A673 (cell line): Measurements from ENCODE around the gene CLIC5. TPM values are rescaled to one million over a fixed set of nuclear protein-coding genes. Genes with fewer than 3 reads are reported as not detected.

Source experiments
- BruUV-seq: library from RNA; stranded (reverse); fragments of 400-500 nt; replicated peaks from 2 replicates; lab custom pipeline; 2021; lab: Mats Ljungman, UMichigan
- CTCF ChIA-PET: fragments of 300-600 bp; sonication (Branson Sonifier 250); formaldehyde crosslinking; loops from one replicate; lab custom pipeline; 2022; ENCODE audit warnings: antibody characterized with exemption; lab: Charles Lee
- POLR2A ChIA-PET: fragments of 300-600 bp; sonication (Branson Sonifier 250); formaldehyde crosslinking; loops from one replicate; lab custom pipeline; 2022; ENCODE audit warnings: antibody characterized with exemption; ENCODE audit not compliant: low non-redundant PET; lab: Charles Lee
- DNase-seq: peaks from one replicate; pipeline ENCODE4 v3.0.0-alpha.2; 2015; ENCODE audit warnings: low spot score
- H3K27ac ChIP-seq: fragments of 200-600 bp; sonication (generic); 2 replicates; pipeline ENCODE4 v1.5.1; 2016; ENCODE audit warnings: mixed run types, low read depth, mild to moderate bottlenecking, mixed read lengths, antibody characterized with exemption, low read length; ENCODE audit not compliant: poor library complexity, severe bottlenecking
- H3K27me3 ChIP-seq: fragments of 200-600 bp; sonication (generic); replicated peaks from 2 replicates; pipeline ENCODE4 v1.6.1; 2017; ENCODE audit warnings: mixed run types, low read depth, mild to moderate bottlenecking, mixed read lengths, antibody characterized with exemption, low read length; ENCODE audit not compliant: insufficient read depth, poor library complexity
- H3K36me3 ChIP-seq: fragments of 200-600 bp; sonication (generic); 2 replicates; pipeline ENCODE4 v1.6.1; 2016; ENCODE audit warnings: mixed run types, mild to moderate bottlenecking, mixed read lengths, antibody characterized with exemption, low read length; ENCODE audit not compliant: insufficient read depth, poor library complexity, severe bottlenecking
- H3K4me1 ChIP-seq: fragments of 200-600 bp; sonication (generic); 2 replicates; pipeline ENCODE4 v1.6.1; 2017; ENCODE audit warnings: mixed run types, mild to moderate bottlenecking, mixed read lengths, antibody characterized with exemption, low read length; ENCODE audit not compliant: insufficient read depth, poor library complexity, severe bottlenecking
- H3K4me3 ChIP-seq: fragments of 200-600 bp; sonication (generic); 2 replicates; pipeline ENCODE4 v1.5.1; 2016; ENCODE audit warnings: low read depth, mixed run types, mild to moderate bottlenecking, mixed read lengths, low read length; ENCODE audit not compliant: poor library complexity, severe bottlenecking
- H3K9me3 ChIP-seq: fragments of 200-600 bp; sonication (generic); 2 replicates; pipeline ENCODE4 v1.6.1; 2016; ENCODE audit warnings: mixed run types, low read depth, mild to moderate bottlenecking, mixed read lengths, antibody characterized with exemption, low read length; ENCODE audit not compliant: poor library complexity, severe bottlenecking
- EZH2 ChIP-seq: fragments of 200-600 bp; sonication (generic); IDR thresholded peaks from 2 replicates; pipeline ENCODE4 v1.6.1; 2017; ENCODE audit warnings: borderline replicate concordance, low read depth, mild to moderate bottlenecking, mixed read lengths, antibody characterized with exemption, low read length; ENCODE audit not compliant: poor library complexity, severe bottlenecking
- intact Hi-C: fragments of 100-400 bp; cut with micrococcal nuclease; formaldehyde crosslinking; loops from one replicate; pipeline ENCODE4 v1.10.0; 2022; ENCODE audit not compliant: unreplicated experiment
- total RNA-seq: library from RNA; stranded (reverse); gene quantifications from 2 replicates; pipeline ENCODE4 v1.2.3, GENCODE V29; 2021
- TF ChIP-seq, protein P1 (sequence below): fragments of 300-800, 200-600 bp; sonication (generic); conservative IDR thresholded peaks from 2 replicates; pipeline ENCODE4 v1.5.1; 2017; ENCODE audit warnings: low read depth, mild to moderate bottlenecking, antibody characterized with exemption, low read length, moderate library complexity, mixed read lengths

CLIC5 gene
- total RNA-seq, 1 experiment from 2014 or later = not detected

DNA sequence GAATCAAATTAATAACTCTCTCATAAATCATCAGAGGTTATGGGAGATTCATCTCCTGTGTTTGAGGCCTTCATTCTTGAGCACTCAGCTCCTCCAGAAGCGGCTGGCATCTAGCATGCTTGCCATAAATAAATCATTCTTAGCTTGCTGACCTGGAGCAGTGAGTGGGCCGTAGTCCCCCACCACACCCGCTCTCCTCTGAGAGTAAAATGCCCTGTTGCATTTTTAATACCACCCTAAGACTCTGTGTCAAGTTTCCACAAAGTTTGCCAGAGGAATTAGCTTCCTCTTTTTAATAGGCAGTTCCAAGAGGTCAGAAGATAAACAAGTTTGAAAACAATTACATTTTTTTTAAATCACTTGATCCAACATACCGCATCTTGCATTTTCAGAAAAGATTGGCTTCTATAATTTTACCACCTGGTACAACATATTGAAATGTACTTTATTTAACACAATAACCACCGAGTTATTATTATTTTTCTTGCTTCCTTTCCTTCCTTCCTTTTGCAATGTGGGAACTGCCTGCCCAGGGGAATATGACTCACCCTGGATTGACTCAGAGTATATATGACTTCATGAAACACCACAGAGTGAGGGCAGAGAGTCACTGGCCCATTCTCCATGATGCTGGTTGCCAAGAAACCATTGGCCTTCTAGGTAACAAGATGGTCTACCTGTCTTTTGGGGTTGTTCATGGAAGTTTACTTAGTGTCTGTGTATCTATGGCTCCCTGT, 29.4 kb upstream of the CLIC5 start:
- CTCF ChIA-PET = no interaction called here
- H3K27ac ChIP-seq = no peak overlapping the region
- POLR2A ChIA-PET = no interaction called here
- no peaks in the 10 kb centered on the region for H3K4me1 ChIP-seq
- no peak for TF ChIP-seq EZH2
- TF ChIP-seq, protein P1, sequence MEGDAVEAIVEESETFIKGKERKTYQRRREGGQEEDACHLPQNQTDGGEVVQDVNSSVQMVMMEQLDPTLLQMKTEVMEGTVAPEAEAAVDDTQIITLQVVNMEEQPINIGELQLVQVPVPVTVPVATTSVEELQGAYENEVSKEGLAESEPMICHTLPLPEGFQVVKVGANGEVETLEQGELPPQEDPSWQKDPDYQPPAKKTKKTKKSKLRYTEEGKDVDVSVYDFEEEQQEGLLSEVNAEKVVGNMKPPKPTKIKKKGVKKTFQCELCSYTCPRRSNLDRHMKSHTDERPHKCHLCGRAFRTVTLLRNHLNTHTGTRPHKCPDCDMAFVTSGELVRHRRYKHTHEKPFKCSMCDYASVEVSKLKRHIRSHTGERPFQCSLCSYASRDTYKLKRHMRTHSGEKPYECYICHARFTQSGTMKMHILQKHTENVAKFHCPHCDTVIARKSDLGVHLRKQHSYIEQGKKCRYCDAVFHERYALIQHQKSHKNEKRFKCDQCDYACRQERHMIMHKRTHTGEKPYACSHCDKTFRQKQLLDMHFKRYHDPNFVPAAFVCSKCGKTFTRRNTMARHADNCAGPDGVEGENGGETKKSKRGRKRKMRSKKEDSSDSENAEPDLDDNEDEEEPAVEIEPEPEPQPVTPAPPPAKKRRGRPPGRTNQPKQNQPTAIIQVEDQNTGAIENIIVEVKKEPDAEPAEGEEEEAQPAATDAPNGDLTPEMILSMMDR = no peak
- H3K27me3 ChIP-seq = no peaks in the 10 kb centered on the region
- peak; percentile 32 for DNase-seq
- H3K4me3 ChIP-seq = no peak overlapping the region
- no peaks in the 10 kb centered on the region for H3K9me3 ChIP-seq
- no peaks in the 10 kb centered on the region for H3K36me3 ChIP-seq
- no TSS peak for BruUV-seq
- intact Hi-C loops = no loop called here

DNA sequence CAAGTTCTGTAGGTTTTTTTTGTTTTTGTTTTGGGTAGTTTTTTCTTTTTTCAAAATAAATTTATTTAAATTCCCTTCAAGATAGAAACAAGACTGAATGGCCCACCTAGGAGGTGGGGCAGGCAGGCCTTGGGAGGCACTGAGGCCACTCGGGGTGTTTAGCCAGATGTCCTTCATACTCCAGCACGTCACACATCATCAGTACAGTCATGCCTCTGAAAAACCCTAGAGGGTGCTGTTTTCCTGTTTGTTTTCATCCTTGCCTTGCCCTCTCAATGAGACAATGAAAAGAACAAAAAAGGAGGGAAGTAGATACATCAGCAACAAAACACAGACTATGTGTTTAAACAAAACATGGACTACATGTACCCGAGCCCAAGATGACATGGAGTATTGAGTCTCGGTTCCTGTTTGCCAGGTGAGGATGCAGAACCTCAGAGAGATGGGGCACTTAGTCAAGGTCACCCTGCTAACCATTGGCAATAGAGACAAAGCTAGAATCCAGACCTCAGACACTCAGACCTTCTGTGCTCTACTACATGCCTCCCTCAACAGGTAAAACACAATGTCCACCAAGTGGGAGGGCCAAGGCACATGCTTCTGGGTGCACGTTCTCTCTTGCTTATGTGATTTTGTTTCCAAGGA, 26.8 kb upstream of the CLIC5 start:
- H3K27ac ChIP-seq = no peak overlapping the region
- no peaks in the 10 kb centered on the region for H3K9me3 ChIP-seq
- intact Hi-C loops = no loop called here
- ChIA-PET POLR2A (no interaction called here), CTCF (no interaction called here)
- TF ChIP-seq, protein P1 = peak; percentile 64
- no peak for TF ChIP-seq EZH2
- peak; percentile 62 for DNase-seq
- peaks cover 7% of the 10 kb centered on the region for H3K27me3 ChIP-seq
- no TSS peak for BruUV-seq
- no peaks in the 10 kb centered on the region for H3K4me1 ChIP-seq
- H3K36me3 ChIP-seq = no peaks in the 10 kb centered on the region
- no peak overlapping the region for H3K4me3 ChIP-seq

- no peaks in the 10 kb centered on the region for H3K36me3 ChIP-seq
- intact Hi-C loops = no loop called here
- H3K4me1 ChIP-seq = no peaks in the 10 kb centered on the region
- BruUV-seq = no TSS peak
- ChIA-PET CTCF (no interaction called here), POLR2A (no interaction called here)
- TF ChIP-seq EZH2 = no peak
- TF ChIP-seq, protein P1 = no peak
- no peak overlapping the region for H3K4me3 ChIP-seq
- no peak for DNase-seq
- no peaks in the 10 kb centered on the region for H3K9me3 ChIP-seq
- H3K27me3 ChIP-seq = peaks cover 7% of the 10 kb centered on the region
- no peak overlapping the region for H3K27ac ChIP-seq
These were observed 24.6 kb upstream of the CLIC5 start for GRCh38 chr6:46040288-46040687.
